ENCODE results near the gene CD22. TPM values are rescaled to one million over a fixed set of nuclear protein-coding genes. Genes with fewer than 3 reads are reported as not detected.

CD22 gene
- total and polyA plus RNA-seq, 2 of the 13 experiments (the other 11 are each of a cell fraction or from before 2014, with no cell fraction given): 0.71 to 1.7 TPM

DNA sequence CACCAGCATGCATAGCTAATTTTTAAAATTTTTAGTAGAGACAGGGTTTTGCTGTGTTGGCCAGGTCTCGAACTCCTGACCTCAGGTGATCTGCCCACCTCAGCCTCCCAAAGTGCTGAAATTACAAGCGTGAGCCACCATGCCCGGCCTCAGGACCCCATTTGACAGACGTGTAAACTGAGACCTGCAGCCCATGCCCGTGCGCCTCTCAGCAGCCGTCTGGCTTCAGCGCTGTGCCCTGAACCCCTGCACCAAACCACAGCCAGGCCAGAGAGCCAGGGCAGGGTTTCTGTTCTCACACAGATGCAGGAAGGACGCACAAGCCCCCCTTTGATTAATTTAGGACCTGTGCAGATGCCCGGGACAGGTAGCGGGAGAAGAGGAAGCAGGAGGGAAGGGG is 11.4 kb downstream of the CD22 start:
- H3K36me3 ChIP-seq (replicated peaks in 1 of 2; ENCODE audit: control insufficient read depth in 1 of 2, insufficient read depth in 2 of 2, low read length in 2 of 2): no peaks in the 10 kb centered on the region
- no TSS peak for BruUV-seq (replicated peaks)
- no peaks in the 10 kb centered on the region for H4K20me1 ChIP-seq (ENCODE audit: insufficient read depth, low read length)
- WGBS (ENCODE audit: low lambda C conversion rate): 77% methylated on average over 6 of the region's 11 CpGs
- H3K4me3 ChIP-seq (replicated peaks in 1 of 3; ENCODE audit: insufficient read depth in 1 of 3, low read depth in 2 of 3, low read length in 3 of 3): no peak overlapping the region
- no peaks in the 10 kb centered on the region for H3K27me3 ChIP-seq (ENCODE audit: control insufficient read depth in 1 of 2, insufficient read depth in 2 of 2, low read length in 2 of 2)
- CTCF ChIA-PET (ENCODE audit: low intra/inter-chr PET ratio, low total read pairs): no interaction called here
- no peaks in the 10 kb centered on the region for H3K79me2 ChIP-seq (ENCODE audit: insufficient read depth, low read length)
- ATAC-seq (no peak), DNase-seq (ENCODE audit: low spot score) (no peak), FAIRE-seq (no peak)
- in situ Hi-C loops (cut with HindIII; ENCODE audit: extremely low pct_ligation_motif_present, low pct_unique_long_range_greater_than_20kb): no loop called here
- H3K4me2 ChIP-seq (ENCODE audit: low read depth, low read length): no peak overlapping the region
- H3K27ac ChIP-seq (ENCODE audit: extremely low read length, insufficient read depth, low read length): no peak overlapping the region
- intact Hi-C loops (cut with micrococcal nuclease; ENCODE audit: unreplicated experiment): no loop called here
- no peak overlapping the region for H3K9ac ChIP-seq (ENCODE audit: insufficient read depth, low read depth, low read length)
- POLR2A ChIA-PET: no interaction called here
- TF ChIP-seq NR3C1 (CRISPR knock-in tag; IDR thresholded peaks at IDR 0.05): no peak
- H3K4me1 ChIP-seq (ENCODE audit: insufficient read depth, low read length): peaks cover 23% of the 10 kb centered on the region
- H3K9me3 ChIP-seq (ENCODE audit: low read length): no peaks in the 10 kb centered on the region
- H2AFZ ChIP-seq (ENCODE audit: low read length): no peak overlapping the region

DNA sequence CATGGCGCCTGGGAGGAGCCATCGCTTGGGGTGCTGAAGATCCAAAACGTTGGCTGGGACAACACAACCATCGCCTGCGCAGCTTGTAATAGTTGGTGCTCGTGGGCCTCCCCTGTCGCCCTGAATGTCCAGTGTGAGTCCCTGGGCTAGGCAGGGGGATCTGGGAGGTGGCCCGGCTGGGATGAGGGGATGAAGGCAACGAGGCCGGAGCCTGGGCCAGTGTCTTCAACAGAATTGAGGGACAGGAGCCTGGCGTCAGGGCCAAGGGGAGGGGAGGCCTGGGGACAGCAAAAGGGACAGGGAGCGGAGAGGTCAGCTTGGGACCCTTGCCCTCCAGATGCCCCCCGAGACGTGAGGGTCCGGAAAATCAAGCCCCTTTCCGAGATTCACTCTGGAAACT is 12.0 kb downstream of the CD22 start:
- BruUV-seq (replicated peaks): no TSS peak
- TF ChIP-seq RXRA (CRISPR knock-in tag; IDR thresholded peaks at IDR 0.05) (no peak), FIP1L1 (IDR thresholded peaks at IDR 0.05; ENCODE audit: borderline replicate concordance, insufficient read depth, low read depth, low read length) (no peak), MIER3 (CRISPR knock-in tag; IDR thresholded peaks at IDR 0.05; ENCODE audit: borderline replicate concordance) (no peak), ZNF703 (CRISPR knock-in tag; IDR thresholded peaks at IDR 0.05; ENCODE audit: borderline replicate concordance) (no peak)

More for the DNA sequence above, 12.0 kb downstream of the CD22 start:
- Histone ChIP-seq H3K9ac (ENCODE audit: insufficient read depth, low read depth, low read length) (no peak overlapping the region), H3K9me3 (ENCODE audit: low read length) (no peaks in the 10 kb centered on the region), H3K4me3 (replicated peaks in 1 of 3; ENCODE audit: insufficient read depth in 1 of 3, low read depth in 2 of 3, low read length in 3 of 3) (no peak overlapping the region), H2AFZ (ENCODE audit: low read length) (no peak overlapping the region), H3K36me3 (replicated peaks in 1 of 2; ENCODE audit: control insufficient read depth in 1 of 2, insufficient read depth in 2 of 2, low read length in 2 of 2) (no peaks in the 10 kb centered on the region), H3K4me2 (ENCODE audit: low read depth, low read length) (no peak overlapping the region), H3K4me1 (ENCODE audit: insufficient read depth, low read length) (peaks cover 28% of the 10 kb centered on the region), H3K27me3 (ENCODE audit: control insufficient read depth in 1 of 2, insufficient read depth in 2 of 2, low read length in 2 of 2) (no peaks in the 10 kb centered on the region), H3K27ac (ENCODE audit: extremely low read length, insufficient read depth, low read length) (no peak overlapping the region), H4K20me1 (ENCODE audit: insufficient read depth, low read length) (no peaks in the 10 kb centered on the region), H3K79me2 (ENCODE audit: insufficient read depth, low read length) (no peaks in the 10 kb centered on the region)
- intact Hi-C loops (cut with micrococcal nuclease; ENCODE audit: unreplicated experiment) (no loop called here), in situ Hi-C loops (cut with HindIII; ENCODE audit: extremely low pct_ligation_motif_present, low pct_unique_long_range_greater_than_20kb) (no loop called here)
- ChIA-PET CTCF (ENCODE audit: low intra/inter-chr PET ratio, low total read pairs) (no interaction called here), POLR2A (no interaction called here)
- ATAC-seq (no peak), DNase-seq (ENCODE audit: low spot score) (no peak), FAIRE-seq (no peak)
- WGBS (ENCODE audit: low lambda C conversion rate): 76% methylated on average over 11 of the region's 16 CpGs

Data from HepG2 (cell line).